GM21447 (cell line): ENCODE data around the gene GPRC5D.
A peak's percentile ranks its signal among the peaks of the same experiment; 100 is the strongest.

Source experiments
- ATAC-seq: cut with Tn5 transposase; IDR thresholded peaks from one replicate; pipeline ENCODE4 v1.9.1; 2021; ENCODE audit not compliant: unreplicated experiment

GPRC5D gene

GRCh38 chr12:12938541-12938940, 13.4 kb downstream of the GPRC5D start:
- ATAC-seq: no peak

DNA sequence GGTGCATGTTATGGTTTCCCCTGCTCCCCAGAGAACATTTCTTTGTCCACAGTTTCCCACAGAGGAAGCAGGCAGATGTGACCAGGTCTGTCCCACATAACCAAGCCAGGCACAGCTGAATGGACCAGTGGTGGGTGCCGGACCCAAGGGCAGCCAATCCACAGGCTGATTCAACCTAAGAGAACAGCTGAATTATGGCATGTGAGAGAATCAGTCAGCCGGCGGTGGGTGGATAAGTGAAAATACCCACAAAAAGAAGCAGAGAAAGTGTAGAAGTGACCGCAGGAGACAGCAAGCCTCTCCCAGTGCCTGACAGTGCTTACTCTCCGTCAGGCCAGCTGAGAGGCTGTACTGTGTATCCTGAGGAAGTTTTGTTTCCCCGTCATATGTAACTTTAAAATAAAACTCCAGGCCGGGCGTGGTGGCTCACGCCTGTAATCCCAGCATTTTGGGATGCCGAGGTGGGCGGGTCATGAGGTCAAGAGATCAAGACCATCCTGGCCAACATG, 14.9 kb downstream of the GPRC5D start:
- ATAC-seq: no peak

GRCh38 chr12:12934556-12934955, 17.4 kb downstream of the GPRC5D start:
- no peak for ATAC-seq

DNA sequence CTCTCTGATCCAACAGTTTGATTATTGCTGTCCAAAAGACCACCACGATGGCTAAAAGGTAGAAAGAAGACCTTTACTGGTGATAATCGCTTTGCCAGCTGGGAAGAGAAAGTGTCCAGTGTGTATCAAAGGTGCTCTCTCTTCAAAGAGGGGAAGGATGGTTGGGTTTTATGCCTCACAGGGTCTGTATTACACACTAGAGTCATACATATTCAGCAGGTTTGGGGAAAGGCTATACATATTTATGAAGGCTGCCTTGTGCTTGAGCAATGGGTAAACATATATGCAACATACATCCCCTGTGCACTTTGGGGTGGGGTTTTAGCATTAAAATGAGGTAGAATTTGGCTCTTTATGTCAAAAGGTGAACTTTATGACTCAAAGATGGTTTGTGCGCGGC, 18.2 kb downstream of the GPRC5D start:
- no peak for ATAC-seq

DNA sequence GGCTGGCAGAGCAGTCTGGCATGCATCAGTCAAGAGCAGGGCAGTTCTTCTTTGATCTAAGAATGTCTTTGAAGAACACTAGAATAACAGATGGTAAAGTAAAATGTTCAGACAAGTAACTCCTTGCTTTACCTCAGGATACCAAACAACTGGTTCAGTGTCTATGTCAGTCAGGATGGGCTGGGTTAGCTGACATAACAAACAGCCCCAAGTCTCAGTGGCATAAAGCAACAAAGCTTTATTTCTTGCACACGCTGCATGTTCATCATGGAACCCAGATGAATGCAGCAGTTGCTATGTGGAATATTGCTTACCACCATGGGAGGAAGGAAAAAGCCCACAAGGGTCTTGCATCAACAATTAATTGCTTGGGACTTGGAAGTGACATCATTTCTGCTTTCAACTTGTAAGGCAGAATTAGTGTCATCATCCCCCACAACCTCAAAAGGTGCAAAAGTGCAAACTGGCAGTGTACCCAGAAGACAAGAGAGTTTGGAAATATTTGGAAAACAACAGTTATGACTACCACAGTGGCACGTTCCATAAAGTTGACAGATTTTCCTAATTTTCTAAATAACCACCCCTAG, 21.2 kb downstream of the GPRC5D start:
- ATAC-seq: no peak

GRCh38 chr12:12929696-12930095, 22.3 kb downstream of the GPRC5D start:
- ATAC-seq: no peak

GRCh38 chr12:12927211-12928079, 24.5 kb downstream of the GPRC5D start:
- no peak for ATAC-seq

GRCh38 chr12:12926571-12927071, 25.3 kb downstream of the GPRC5D start:
- no peak for ATAC-seq

DNA sequence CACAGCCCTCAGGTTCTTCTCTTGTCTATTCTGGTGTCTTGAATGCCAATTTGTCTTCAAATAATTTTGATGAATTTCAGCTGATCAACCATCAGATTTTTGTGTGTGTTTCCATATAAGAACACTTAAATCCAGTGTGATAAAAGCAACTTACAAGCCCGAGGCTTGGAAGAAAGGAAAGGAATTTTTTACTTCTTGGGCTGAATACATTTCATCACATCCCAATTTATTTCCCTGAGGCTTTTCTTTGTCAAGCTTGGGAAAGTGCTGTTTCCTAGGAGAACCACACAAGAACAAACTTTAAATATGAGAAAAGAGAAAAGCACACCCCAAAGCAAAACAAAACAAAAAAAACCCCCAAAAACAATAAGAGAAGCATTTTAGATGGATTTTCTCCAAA, 26.6 kb downstream of the GPRC5D start:
- ATAC-seq: no peak

GRCh38 chr12:12924169-12924568, 27.8 kb downstream of the GPRC5D start:
- ATAC-seq: no peak

DNA sequence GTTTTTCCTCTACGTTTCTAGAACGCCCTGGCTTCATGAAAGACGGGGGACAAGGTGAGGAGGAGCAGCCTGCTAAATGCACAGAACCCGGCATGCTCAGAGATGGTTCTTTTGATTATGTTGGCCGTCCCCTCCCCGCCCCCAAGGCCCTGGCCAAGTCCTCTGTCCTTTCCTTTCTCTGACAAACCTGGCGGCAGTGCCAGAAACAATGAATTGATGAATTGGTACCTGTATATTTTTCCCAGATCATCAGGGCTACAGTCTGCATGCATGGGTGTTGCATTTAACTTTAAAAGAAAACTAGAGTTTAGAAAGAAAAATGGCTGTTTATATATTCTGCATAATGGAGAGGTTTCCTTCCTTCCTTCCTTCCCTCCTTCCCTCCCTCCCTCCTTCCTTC, 29.0 kb downstream of the GPRC5D start:
- ATAC-seq: no peak

- no peak for ATAC-seq
These were observed 29.8 kb downstream of the GPRC5D start for GRCh38 chr12:12922191-12922616.

GRCh38 chr12:12919666-12920435, 32.1 kb downstream of the GPRC5D start:
- no peak for ATAC-seq

- no peak for ATAC-seq
These were observed 33.1 kb downstream of the GPRC5D start for GRCh38 chr12:12918781-12919389.

DNA sequence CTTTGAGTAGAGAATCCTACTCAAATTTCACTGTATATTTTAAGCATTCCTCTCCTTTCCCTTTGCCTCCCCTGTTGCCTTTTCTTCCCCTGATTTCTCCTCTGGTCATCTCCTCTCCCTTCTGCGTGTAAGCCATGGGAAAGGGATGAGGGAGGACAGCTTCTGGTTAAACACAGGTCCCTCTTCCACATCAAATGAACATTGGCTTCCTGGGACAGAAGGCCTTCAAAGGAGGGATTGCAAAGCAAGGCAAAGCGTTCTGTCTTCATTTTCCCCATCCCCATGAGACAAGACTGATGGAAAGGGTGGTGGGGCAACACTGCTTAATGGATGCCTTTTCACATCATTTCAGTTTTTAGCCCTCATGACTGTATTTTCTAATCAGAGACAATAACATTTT, 34.5 kb downstream of the GPRC5D start:
- ATAC-seq: no peak

DNA sequence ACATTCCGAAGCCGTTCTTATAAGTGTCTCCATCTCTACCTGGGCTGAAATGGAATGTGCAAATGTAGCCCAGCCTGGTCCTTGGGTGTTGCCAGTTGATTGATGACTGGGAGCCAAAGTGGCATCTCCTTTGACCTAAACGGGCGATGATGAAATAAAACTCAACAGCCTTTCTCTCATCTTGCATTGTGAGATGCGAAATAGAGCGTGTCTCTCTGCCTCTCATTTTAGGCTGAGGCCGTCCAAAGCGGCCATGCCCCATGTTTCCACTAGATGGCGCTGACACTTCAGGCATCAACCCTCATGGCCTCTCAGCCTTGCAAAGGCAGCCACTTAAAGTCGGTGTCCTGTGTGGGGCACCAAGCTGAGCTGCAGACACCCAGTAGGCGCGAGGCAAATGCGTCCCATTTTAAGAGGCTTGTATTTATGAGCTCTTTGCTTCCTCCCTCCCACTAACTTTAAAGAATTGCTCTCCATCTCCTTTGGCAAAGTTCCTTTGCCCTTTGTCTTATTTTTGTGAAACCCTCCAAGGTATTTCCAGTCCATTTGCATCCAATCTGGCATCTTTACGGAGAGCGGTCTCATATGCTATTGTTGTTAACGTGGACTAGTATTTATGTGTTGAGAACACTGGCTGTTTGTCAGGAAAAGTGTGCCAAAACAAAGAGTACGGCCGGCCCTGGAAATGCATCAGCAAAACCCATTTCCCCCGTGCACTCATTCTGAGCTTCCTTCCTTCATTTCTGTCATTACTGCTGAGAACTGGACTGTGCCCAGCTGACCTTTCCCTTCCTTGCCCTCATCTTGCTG, 35.6 kb downstream of the GPRC5D start:
- peak; percentile 93 for ATAC-seq

GRCh38 chr12:12915656-12916055, 36.3 kb downstream of the GPRC5D start:
- no peak for ATAC-seq

GRCh38 chr12:12912711-12913110, 39.3 kb downstream of the GPRC5D start:
- ATAC-seq: no peak

DNA sequence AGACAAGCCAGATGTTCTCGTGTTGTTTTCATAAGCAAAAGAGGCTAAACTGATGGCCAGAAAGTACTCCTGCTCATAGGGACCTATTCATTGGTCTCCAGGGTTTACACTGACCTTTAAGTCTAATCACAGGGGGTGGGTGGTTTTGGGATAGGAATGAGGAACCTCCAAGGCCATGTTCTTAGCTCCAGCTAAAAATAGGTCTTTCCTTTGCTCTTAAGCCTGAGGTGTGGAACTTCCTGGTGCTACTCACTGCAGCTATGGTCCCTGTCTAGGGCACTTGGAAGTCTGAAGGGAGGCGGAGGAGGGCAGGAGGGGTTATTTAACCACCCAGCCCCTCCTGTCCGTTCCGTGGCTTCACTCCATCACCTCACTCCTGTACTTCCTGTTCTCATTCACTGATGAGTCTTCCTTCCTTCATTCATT, 42.0 kb downstream of the GPRC5D start:
- no peak for ATAC-seq
